ENCODE results near the gene HOXD1. TPM values are rescaled to one million over a fixed set of nuclear protein-coding genes. Genes with fewer than 3 reads are reported as not detected.
A peak's percentile ranks its signal among the peaks of the same experiment; 100 is the strongest.

HOXD1 gene
- total RNA-seq, 2 experiments from 2014 or later: not detected

- Mint-ChIP-seq H3K9me3 (no peaks in the 10 kb centered on the region), H3K27me3 (ENCODE audit: low read depth) (peaks cover 72% of the 10 kb centered on the region), H3K36me3 (ENCODE audit: low read depth) (peaks cover 1% of the 10 kb centered on the region), H3K27ac (no peak overlapping the region), H3K4me1 (ENCODE audit: low read depth) (peaks cover 24% of the 10 kb centered on the region), H3K4me3 (peak overlapping the region; percentile 24)
- no peak for DNase-seq
- intact Hi-C loops (cut with micrococcal nuclease): loop anchor here (2.0 to 5.0 kb wide), 3 partner anchors 17 to 1840 kb away; partner anchors contain the start of genes HOXD1 and SP9
- CTCF ChIA-PET: interaction anchor here (0.8 kb wide), 1 partner anchor 10 kb away, joined by 3 read pairs; no protein-coding TSS in a partner anchor
Measured at GRCh38 chr2:176172007-176172894, 16.2 kb upstream of the HOXD1 start.

GRCh38 chr2:176172895-176173566 is 15.4 kb upstream of the HOXD1 start:
- peaks cover 1% of the 10 kb centered on the region for H3K36me3 Mint-ChIP-seq (ENCODE audit: low read depth)
- H3K27ac Mint-ChIP-seq: no peak overlapping the region
- intact Hi-C loops (cut with micrococcal nuclease): loop anchor here (2.0 to 5.0 kb wide), 3 partner anchors 16 to 1841 kb away; partner anchors contain the start of genes HOXD1 and SP9
- no peaks in the 10 kb centered on the region for H3K9me3 Mint-ChIP-seq
- H3K4me1 Mint-ChIP-seq (ENCODE audit: low read depth): peaks cover 24% of the 10 kb centered on the region
- DNase-seq: no peak
- CTCF ChIA-PET: interaction anchor here (0.8 to 0.9 kb wide), 2 partner anchors 11 to 282 kb away, joined by 3 to 4 read pairs; no protein-coding TSS in a partner anchor
- peaks cover 72% of the 10 kb centered on the region for H3K27me3 Mint-ChIP-seq (ENCODE audit: low read depth)
- no peak overlapping the region for H3K4me3 Mint-ChIP-seq

GRCh38 chr2:176173567-176174381 is 14.7 kb upstream of the HOXD1 start:
- Mint-ChIP-seq H3K36me3 (ENCODE audit: low read depth) (peaks cover 1% of the 10 kb centered on the region), H3K9me3 (no peaks in the 10 kb centered on the region), H3K4me1 (ENCODE audit: low read depth) (peaks cover 24% of the 10 kb centered on the region), H3K27ac (no peak overlapping the region), H3K4me3 (no peak overlapping the region), H3K27me3 (ENCODE audit: low read depth) (peaks cover 74% of the 10 kb centered on the region)
- DNase-seq: no peak
- intact Hi-C loops (cut with micrococcal nuclease): loop anchor here (2.0 to 5.0 kb wide), 3 partner anchors 15 to 1841 kb away; partner anchors contain the start of genes HOXD1 and SP9
- CTCF ChIA-PET: interaction anchor here (0.9 to 2.5 kb wide), 2 partner anchors 34 to 281 kb away, joined by 4 to 5 read pairs; no protein-coding TSS in a partner anchor

- H3K9me3 Mint-ChIP-seq: no peaks in the 10 kb centered on the region
- H3K36me3 Mint-ChIP-seq (ENCODE audit: low read depth): peaks cover 1% of the 10 kb centered on the region
- H3K4me1 Mint-ChIP-seq (ENCODE audit: low read depth): peaks cover 24% of the 10 kb centered on the region
- H3K27ac Mint-ChIP-seq: no peak overlapping the region
- intact Hi-C loops (cut with micrococcal nuclease): loop anchor here (5.0 kb wide), 2 partner anchors 42 to 1842 kb away; partner anchors contain the start of gene SP9
- DNase-seq: no peak
- H3K27me3 Mint-ChIP-seq (ENCODE audit: low read depth): peaks cover 78% of the 10 kb centered on the region
- no peak overlapping the region for H3K4me3 Mint-ChIP-seq
- CTCF ChIA-PET: interaction anchor here (0.6 to 2.5 kb wide), 2 partner anchors 34 to 197 kb away, joined by 5 read pairs; no protein-coding TSS in a partner anchor
Measured at GRCh38 chr2:176174382-176174823, 14.1 kb upstream of the HOXD1 start.

GRCh38 chr2:176174824-176175708 is 13.4 kb upstream of the HOXD1 start:
- CTCF ChIA-PET: interaction anchor here (0.6 to 2.5 kb wide), 3 partner anchors 35 to 280 kb away, joined by 4 to 5 read pairs (median 5); no protein-coding TSS in a partner anchor
- H3K36me3 Mint-ChIP-seq (ENCODE audit: low read depth): peaks cover 1% of the 10 kb centered on the region
- no peak overlapping the region for H3K27ac Mint-ChIP-seq
- no peak for DNase-seq
- intact Hi-C loops (cut with micrococcal nuclease): loop anchor here (5.0 kb wide), 2 partner anchors 43 to 1843 kb away; partner anchors contain the start of gene SP9
- H3K4me3 Mint-ChIP-seq: no peak overlapping the region
- peaks cover 78% of the 10 kb centered on the region for H3K27me3 Mint-ChIP-seq (ENCODE audit: low read depth)
- peaks cover 24% of the 10 kb centered on the region for H3K4me1 Mint-ChIP-seq (ENCODE audit: low read depth)
- no peaks in the 10 kb centered on the region for H3K9me3 Mint-ChIP-seq

DNA sequence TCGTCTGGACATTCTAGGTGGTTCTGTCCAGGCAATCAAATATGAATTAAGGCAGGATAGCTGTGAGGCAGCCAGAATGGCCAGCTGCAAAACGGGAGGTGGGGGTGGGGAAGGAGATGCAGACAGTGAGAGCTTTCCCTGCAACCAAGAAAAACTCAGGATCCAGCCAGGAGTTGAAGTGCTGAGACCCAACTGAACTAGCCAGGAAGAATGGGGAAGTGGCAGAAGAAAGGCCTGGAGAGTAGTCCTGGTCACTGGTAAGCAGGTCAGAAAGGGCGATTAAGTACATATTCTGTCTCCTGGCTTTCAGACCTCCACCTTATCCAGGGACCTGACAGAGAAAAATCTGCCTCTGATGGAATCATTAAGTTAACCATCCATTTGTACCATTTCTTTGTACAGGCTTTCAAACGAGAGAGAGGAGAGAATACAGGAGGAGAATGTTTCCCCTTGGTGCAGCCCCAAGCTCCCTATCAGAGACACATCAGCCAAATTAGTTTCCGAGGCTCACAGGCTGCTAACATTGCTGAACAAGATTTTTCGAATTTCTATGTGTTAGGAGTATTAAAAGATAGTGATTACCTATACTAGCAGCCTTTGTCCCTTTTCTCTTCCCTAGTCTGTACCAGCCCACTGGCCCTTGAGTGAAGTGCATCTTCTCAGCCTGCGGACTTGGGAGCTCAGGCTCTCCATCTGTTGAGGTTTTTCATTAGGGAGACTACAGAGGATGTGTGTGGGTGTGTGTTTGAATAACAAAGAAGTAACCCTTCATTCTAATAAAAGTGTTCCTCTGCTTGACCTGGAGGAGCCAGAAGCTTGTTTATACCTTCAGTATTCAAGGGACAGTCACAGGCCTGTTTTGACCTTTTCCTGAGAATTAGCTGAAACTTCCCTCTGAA is 12.5 kb upstream of the HOXD1 start:
- Mint-ChIP-seq H3K4me1 (ENCODE audit: low read depth) (peaks cover 24% of the 10 kb centered on the region), H3K4me3 (no peak overlapping the region), H3K9me3 (no peaks in the 10 kb centered on the region), H3K27ac (no peak overlapping the region), H3K27me3 (ENCODE audit: low read depth) (peaks cover 80% of the 10 kb centered on the region), H3K36me3 (ENCODE audit: low read depth) (peaks cover 1% of the 10 kb centered on the region)
- intact Hi-C loops (cut with micrococcal nuclease): no loop called here
- no peak for DNase-seq
- CTCF ChIA-PET: interaction anchor here (1.0 to 2.5 kb wide), 2 partner anchors 36 to 279 kb away, joined by 4 to 5 read pairs; no protein-coding TSS in a partner anchor

DNA sequence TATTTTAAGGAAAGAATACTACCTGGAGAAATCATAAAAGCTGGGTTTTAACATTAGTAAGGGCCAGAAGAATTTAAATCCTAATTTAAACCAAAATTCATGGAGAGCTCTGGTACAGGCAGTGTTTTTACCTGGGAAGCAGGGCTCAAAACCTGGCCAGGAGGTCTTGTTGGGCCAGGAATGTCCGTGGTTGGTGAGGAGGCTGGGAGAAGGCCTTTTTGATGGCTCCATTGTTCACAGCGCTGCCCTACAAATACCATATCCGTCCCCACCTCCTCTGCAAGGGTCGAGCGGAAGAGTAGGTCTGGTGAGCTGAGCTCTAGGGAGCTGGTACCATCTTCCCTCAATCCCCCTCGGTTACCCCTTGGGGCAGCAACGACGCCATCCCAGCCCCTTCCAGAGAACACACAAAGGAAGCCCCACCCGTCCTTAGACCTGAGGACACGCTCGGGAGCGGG is 10.9 kb upstream of the HOXD1 start:
- no peak overlapping the region for H3K4me3 Mint-ChIP-seq
- H3K27ac Mint-ChIP-seq: no peak overlapping the region
- intact Hi-C loops (cut with micrococcal nuclease): no loop called here
- no peaks in the 10 kb centered on the region for H3K9me3 Mint-ChIP-seq
- peaks cover 76% of the 10 kb centered on the region for H3K27me3 Mint-ChIP-seq (ENCODE audit: low read depth)
- H3K36me3 Mint-ChIP-seq (ENCODE audit: low read depth): no peaks in the 10 kb centered on the region
- CTCF ChIA-PET: no interaction called here
- peaks cover 18% of the 10 kb centered on the region for H3K4me1 Mint-ChIP-seq (ENCODE audit: low read depth)
- no peak for DNase-seq

DNA sequence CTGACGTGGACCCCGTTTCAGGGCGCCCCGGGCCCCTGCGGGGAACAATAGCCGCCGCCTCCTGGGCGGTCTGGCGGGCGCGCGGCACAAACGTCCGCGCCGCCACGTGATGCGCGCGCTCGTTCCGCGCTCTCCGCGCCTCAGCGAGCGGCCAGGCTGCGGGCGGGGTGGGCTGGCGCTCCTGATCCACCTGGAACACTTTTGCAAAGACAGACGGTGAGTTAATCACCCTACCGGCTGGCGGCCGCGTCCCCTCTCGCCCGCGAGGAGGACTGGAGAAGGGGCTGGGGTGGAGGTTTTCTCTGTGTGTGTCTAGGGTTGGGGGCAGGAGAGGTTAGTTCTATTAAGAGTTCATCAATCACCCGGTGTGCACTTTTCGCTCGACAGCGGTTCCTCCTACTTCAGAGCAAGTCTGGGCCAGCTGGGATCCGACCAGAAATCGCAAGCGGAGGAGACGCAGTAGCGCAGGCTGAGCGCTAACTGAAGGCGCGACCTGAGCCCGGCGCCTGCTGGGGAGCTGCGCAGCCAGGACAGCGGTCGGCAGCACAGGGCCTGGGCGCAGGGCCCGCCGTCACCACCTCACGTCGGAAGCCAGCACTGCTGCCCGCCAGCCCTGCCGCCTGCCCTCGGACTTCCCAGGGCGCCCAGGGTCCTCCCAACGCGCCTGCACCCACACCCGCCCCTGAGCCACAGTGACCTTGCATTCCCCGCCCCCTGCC is 10.3 kb upstream of the HOXD1 start:
- intact Hi-C loops (cut with micrococcal nuclease): no loop called here
- peak overlapping the region; percentile 39 for H3K4me3 Mint-ChIP-seq

DNA sequence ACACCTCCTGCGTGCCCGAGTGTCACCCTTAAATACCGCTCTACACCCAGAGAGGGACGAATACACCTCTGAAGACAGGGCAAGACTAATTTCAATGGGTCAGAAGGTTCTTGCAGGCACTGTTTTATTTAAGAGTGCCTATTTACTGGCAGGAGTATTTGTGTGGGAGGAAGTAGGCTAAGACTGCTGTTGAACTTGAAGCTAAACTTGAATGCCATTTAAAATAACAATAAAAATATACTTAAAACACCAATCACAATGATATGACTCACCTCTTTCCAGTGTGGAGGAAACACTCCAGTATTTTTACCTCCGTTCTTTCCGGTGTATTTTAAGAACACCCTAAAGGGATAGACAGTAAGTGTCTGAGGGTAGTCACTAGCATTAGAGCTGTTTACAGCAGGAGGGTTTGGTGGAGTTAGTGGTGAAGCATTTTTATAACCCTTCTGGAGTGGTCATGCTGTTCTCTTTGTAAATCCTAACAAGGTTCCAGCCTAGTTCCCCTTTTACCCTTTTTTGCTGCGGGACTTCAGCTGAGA is 9.6 kb upstream of the HOXD1 start:
- CTCF ChIA-PET: interaction anchor here (0.9 kb wide), 1 partner anchor 476 kb away, joined by 3 read pairs; no protein-coding TSS in a partner anchor
- Mint-ChIP-seq H3K4me3 (no peak overlapping the region), H3K4me1 (ENCODE audit: low read depth) (peaks cover 11% of the 10 kb centered on the region), H3K9me3 (no peaks in the 10 kb centered on the region), H3K27ac (no peak overlapping the region), H3K27me3 (ENCODE audit: low read depth) (peaks cover 76% of the 10 kb centered on the region), H3K36me3 (ENCODE audit: low read depth) (no peaks in the 10 kb centered on the region)
- intact Hi-C loops (cut with micrococcal nuclease): no loop called here
- DNase-seq: no peak

More for the DNA sequence above, 10.3 kb upstream of the HOXD1 start:
- H3K9me3 Mint-ChIP-seq: no peaks in the 10 kb centered on the region
- CTCF ChIA-PET: interaction anchor here (0.9 kb wide), 1 partner anchor 476 kb away, joined by 3 read pairs; no protein-coding TSS in a partner anchor
- no peak for DNase-seq
- no peaks in the 10 kb centered on the region for H3K36me3 Mint-ChIP-seq (ENCODE audit: low read depth)
- H3K4me1 Mint-ChIP-seq (ENCODE audit: low read depth): peaks cover 15% of the 10 kb centered on the region
- no peak overlapping the region for H3K27ac Mint-ChIP-seq
- H3K27me3 Mint-ChIP-seq (ENCODE audit: low read depth): peaks cover 76% of the 10 kb centered on the region
